HEK293 (cell line): ENCODE results near the gene FGD3.

Source experiments
- CTCF ChIA-PET: fragments of 350-600 bp; formaldehyde crosslinking; extraction: SDS; loops from one replicate; lab custom pipeline; 2021; ENCODE audit warnings: antibody characterized with exemption; lab: Yijun Ruan, JAX
- POLR2A ChIA-PET: fragments of 300-600 bp; formaldehyde crosslinking; extraction: SDS; loops from one replicate; lab custom pipeline; 2020; ENCODE audit warnings: antibody characterized with exemption, inconsistent platforms; lab: Yijun Ruan, JAX
- H3K27ac ChIP-seq: fragments of 200-500 bp; sonication (Bioruptor generic); 2 replicates; pipeline ENCODE4 v1.5.1; 2014; ENCODE audit warnings: low read depth, low read length, control low read depth, inconsistent platforms; ENCODE audit errors: extremely low read depth
- H3K36me3 ChIP-seq, 2 experiments: fragments of 200-500 bp in 1 of 2; sonication (Bioruptor generic) in 1 of 2; 1 replicate in 1 of 2; 2 replicates in 1 of 2; pipeline ENCODE4 v1.5.1; 2014 to 2017; ENCODE audit warnings: inconsistent platforms in 2 of 2, low read length in 2 of 2; ENCODE audit not compliant: control insufficient read depth in 2 of 2, insufficient read depth in 1 of 2
- H3K4me1 ChIP-seq: fragments of 200-500 bp; sonication (Bioruptor generic); 2 replicates; pipeline ENCODE4 v1.5.1; 2014; ENCODE audit warnings: mild to moderate bottlenecking, low read length, inconsistent platforms; ENCODE audit not compliant: control insufficient read depth, insufficient read depth
- H3K4me3 ChIP-seq: 2 replicates; pipeline ENCODE4 v1.5.1; 2011; ENCODE audit warnings: low read depth, mild to moderate bottlenecking, control low read depth, low read length, moderate library complexity
- H3K9me3 ChIP-seq: fragments of 200-500 bp; sonication (Bioruptor generic); 2 replicates; pipeline ENCODE4 v1.5.1; 2014; ENCODE audit warnings: low read depth, low read length, inconsistent platforms; ENCODE audit not compliant: control insufficient read depth, insufficient read depth
- OVOL3 ChIP-seq: fragments of 450-650 bp; formaldehyde crosslinking; IDR thresholded peaks from 2 replicates; pipeline ENCODE4 v1.5.1; 2016; ENCODE audit warnings: missing biosample characterization, missing genetic modification characterization
- SP3 ChIP-seq: fragments of 450-650 bp; formaldehyde crosslinking; IDR thresholded peaks from 2 replicates; pipeline ENCODE4 v1.5.1; 2016; ENCODE audit warnings: missing biosample characterization, missing genetic modification characterization
- TRIM28 ChIP-seq: IDR thresholded peaks from 2 replicates; pipeline ENCODE4 v1.6.1; 2011; ENCODE audit warnings: low read length, control low read depth, borderline replicate concordance
- ZBTB48 ChIP-seq: fragments of 450-650 bp; formaldehyde crosslinking; IDR thresholded peaks from 2 replicates; pipeline ENCODE4 v1.5.1; 2016; ENCODE audit warnings: missing biosample characterization, missing genetic modification characterization
- ZNF114 ChIP-seq: fragments of 450-650 bp; formaldehyde crosslinking; IDR thresholded peaks from 2 replicates; pipeline ENCODE4 v1.5.0; 2017; ENCODE audit warnings: missing biosample characterization, missing genetic modification characterization
- ZNF211 ChIP-seq: fragments of 450-650 bp; formaldehyde crosslinking; IDR thresholded peaks from 2 replicates; pipeline ENCODE4 v1.5.1; 2016; ENCODE audit warnings: low read depth, missing biosample characterization, missing genetic modification characterization
- ZNF248 ChIP-seq: fragments of 450-650 bp; formaldehyde crosslinking; IDR thresholded peaks from 2 replicates; pipeline ENCODE4 v1.5.1; 2017; ENCODE audit warnings: missing biosample characterization, missing genetic modification characterization
- ZNF391 ChIP-seq: fragments of 450-650 bp; formaldehyde crosslinking; IDR thresholded peaks from 2 replicates; pipeline ENCODE4 v1.5.1; 2016; ENCODE audit warnings: low read depth, missing biosample characterization, missing genetic modification characterization, borderline replicate concordance
- ZNF426 ChIP-seq: fragments of 450-650 bp; formaldehyde crosslinking; IDR thresholded peaks from 2 replicates; pipeline ENCODE4 v1.5.1; 2017; ENCODE audit warnings: missing biosample characterization, missing genetic modification characterization, mild to moderate bottlenecking, inconsistent platforms, moderate library complexity
- ZNF48 ChIP-seq: fragments of 450-650 bp; formaldehyde crosslinking; IDR thresholded peaks from 2 replicates; pipeline ENCODE4 v1.5.1; 2016; ENCODE audit warnings: missing biosample characterization, missing genetic modification characterization
- ZNF514 ChIP-seq: fragments of 450-650 bp; formaldehyde crosslinking; IDR thresholded peaks from 2 replicates; pipeline ENCODE4 v1.5.1; 2016; ENCODE audit warnings: missing biosample characterization, missing genetic modification characterization
- ZNF548 ChIP-seq: fragments of 450-650 bp; formaldehyde crosslinking; IDR thresholded peaks from 2 replicates; pipeline ENCODE4 v1.5.1; 2016; ENCODE audit warnings: missing biosample characterization, missing genetic modification characterization
- ZNF555 ChIP-seq: fragments of 450-650 bp; formaldehyde crosslinking; conservative IDR thresholded peaks from 2 replicates; pipeline ENCODE4 v1.5.1; 2017; ENCODE audit warnings: missing biosample characterization, mild to moderate bottlenecking, missing genetic modification characterization, inconsistent platforms
- ZNF623 ChIP-seq: fragments of 450-650 bp; formaldehyde crosslinking; IDR thresholded peaks from 2 replicates; pipeline ENCODE4 v1.5.1; 2016; ENCODE audit warnings: missing biosample characterization, missing genetic modification characterization
- ZNF747 ChIP-seq: fragments of 450-650 bp; formaldehyde crosslinking; IDR thresholded peaks from 2 replicates; pipeline ENCODE4 v1.5.1; 2016; ENCODE audit warnings: missing biosample characterization, missing genetic modification characterization
- TF ChIP-seq, protein P1 (sequence below): fragments of 450-650 bp; formaldehyde crosslinking; conservative IDR thresholded peaks from 2 replicates; pipeline ENCODE4 v1.5.1; 2016; ENCODE audit warnings: low read depth, missing biosample characterization, missing genetic modification characterization
- TF ChIP-seq, protein P2 (sequence below): fragments of 450-650 bp; formaldehyde crosslinking; IDR thresholded peaks from 2 replicates; pipeline ENCODE4 v1.5.1; 2016; ENCODE audit warnings: missing biosample characterization, missing genetic modification characterization
- TF ChIP-seq, protein P3 (sequence below): fragments of 450-650 bp; formaldehyde crosslinking; IDR thresholded peaks from 2 replicates; pipeline ENCODE4 v1.5.1; 2016; ENCODE audit warnings: missing biosample characterization, missing genetic modification characterization, borderline replicate concordance
- TF ChIP-seq, protein P4 (sequence below): fragments of 450-650 bp; formaldehyde crosslinking; IDR thresholded peaks from 2 replicates; pipeline ENCODE4 v1.5.1; 2016; ENCODE audit warnings: missing biosample characterization, missing genetic modification characterization

FGD3 gene

DNA sequence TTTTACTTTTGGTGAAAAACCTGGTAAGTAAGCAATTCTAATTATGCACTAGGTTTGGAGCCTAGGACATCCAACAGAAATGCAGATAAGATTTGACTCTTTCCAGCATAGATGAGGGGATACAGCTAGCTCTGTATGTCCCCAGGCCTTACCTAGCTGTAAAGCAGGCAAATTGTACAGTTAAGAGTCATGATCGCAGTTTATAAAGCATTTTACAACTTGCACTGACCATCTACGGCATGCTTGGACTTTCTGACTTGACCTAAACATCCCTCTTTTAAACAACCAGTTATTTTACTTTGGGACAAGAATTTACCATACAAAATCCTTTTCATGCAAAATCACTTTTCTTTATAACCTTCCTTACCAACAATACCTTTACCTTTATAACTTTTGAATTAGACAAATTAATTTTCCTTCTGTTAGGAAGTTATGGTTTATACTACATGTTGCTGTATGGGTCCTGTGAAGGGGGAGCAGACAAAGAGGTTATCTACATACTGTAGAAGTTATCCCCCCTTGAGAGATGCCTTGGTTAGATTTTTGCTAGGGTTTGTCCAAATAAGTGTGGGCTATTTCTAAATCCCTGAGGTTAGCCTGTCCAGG, 36.8 kb downstream of the FGD3 start (continued):
- TF ChIP-seq ZNF747 (tag by site-specific recombination) = no peak
- 0 out of 2 replicates have a peak, but pooled peaks have one; percentile 3 for TF ChIP-seq ZNF555 (tag by site-specific recombination)
- TF ChIP-seq, protein P1, sequence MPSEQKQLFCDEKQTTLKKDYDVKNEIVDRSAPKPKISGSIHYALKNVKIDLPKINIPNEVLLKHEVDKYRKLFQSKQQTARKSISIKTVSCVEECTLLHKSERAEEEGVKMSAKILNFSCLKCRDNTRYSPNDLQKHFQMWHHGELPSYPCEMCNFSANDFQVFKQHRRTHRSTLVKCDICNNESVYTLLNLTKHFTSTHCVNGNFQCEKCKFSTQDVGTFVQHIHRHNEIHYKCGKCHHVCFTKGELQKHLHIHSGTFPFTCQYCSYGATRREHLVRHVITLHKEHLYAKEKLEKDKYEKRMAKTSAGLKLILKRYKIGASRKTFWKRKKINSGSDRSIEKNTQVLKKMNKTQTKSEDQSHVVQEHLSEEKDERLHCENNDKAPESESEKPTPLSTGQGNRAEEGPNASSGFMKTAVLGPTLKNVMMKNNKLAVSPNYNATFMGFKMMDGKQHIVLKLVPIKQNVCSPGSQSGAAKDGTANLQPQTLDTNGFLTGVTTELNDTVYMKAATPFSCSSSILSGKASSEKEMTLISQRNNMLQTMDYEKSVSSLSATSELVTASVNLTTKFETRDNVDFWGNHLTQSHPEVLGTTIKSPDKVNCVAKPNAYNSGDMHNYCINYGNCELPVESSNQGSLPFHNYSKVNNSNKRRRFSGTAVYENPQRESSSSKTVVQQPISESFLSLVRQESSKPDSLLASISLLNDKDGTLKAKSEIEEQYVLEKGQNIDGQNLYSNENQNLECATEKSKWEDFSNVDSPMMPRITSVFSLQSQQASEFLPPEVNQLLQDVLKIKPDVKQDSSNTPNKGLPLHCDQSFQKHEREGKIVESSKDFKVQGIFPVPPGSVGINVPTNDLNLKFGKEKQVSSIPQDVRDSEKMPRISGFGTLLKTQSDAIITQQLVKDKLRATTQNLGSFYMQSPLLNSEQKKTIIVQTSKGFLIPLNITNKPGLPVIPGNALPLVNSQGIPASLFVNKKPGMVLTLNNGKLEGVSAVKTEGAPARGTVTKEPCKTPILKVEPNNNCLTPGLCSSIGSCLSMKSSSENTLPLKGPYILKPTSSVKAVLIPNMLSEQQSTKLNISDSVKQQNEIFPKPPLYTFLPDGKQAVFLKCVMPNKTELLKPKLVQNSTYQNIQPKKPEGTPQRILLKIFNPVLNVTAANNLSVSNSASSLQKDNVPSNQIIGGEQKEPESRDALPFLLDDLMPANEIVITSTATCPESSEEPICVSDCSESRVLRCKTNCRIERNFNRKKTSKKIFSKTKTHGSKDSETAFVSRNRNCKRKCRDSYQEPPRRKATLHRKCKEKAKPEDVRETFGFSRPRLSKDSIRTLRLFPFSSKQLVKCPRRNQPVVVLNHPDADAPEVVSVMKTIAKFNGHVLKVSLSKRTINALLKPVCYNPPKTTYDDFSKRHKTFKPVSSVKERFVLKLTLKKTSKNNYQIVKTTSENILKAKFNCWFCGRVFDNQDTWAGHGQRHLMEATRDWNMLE = peak; percentile 59

DNA sequence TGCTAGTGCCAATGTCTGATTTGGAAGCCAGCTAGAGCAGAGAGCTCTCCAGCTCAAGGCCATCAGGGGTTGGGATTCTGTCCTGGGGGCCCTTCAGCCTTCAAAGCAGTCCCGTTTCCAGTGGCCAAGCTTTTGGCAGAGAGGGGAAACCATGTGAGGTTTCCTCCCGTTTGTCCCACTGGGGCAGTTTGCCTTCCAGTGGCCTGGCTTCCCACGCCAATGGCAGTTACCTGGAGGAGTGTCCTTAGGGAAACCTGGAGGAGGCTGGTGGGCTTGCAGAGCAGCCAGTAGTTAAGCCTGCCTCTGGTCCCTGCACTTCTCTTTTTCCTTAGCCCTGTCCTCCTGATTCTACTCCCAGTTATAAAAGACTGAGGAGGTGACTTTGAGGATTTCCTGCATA, 37.7 kb downstream of the FGD3 start:
- TF ChIP-seq ZNF514 (tag by site-specific recombination) = no peak
- TF ChIP-seq ZNF248 (tag by site-specific recombination) = no peak
- TF ChIP-seq ZNF211 (tag by site-specific recombination) = no peak
- TF ChIP-seq TRIM28 = no peak
- no peak for TF ChIP-seq ZNF426
- TF ChIP-seq, protein P2, sequence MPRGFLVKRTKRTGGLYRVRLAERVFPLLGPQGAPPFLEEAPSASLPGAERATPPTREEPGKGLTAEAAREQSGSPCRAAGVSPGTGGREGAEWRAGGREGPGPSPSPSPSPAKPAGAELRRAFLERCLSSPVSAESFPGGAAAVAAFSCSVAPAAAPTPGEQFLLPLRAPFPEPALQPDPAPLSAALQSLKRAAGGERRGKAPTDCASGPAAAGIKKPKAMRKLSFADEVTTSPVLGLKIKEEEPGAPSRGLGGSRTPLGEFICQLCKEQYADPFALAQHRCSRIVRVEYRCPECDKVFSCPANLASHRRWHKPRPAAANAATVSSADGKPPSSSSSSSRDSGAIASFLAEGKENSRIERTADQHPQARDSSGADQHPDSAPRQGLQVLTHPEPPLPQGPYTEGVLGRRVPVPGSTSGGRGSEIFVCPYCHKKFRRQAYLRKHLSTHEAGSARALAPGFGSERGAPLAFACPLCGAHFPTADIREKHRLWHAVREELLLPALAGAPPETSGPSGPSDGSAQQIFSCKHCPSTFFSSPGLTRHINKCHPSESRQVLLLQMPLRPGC (tag by site-specific recombination) = no peak
- no peak for TF ChIP-seq ZBTB48 (tag by site-specific recombination)
- TF ChIP-seq, protein P3, sequence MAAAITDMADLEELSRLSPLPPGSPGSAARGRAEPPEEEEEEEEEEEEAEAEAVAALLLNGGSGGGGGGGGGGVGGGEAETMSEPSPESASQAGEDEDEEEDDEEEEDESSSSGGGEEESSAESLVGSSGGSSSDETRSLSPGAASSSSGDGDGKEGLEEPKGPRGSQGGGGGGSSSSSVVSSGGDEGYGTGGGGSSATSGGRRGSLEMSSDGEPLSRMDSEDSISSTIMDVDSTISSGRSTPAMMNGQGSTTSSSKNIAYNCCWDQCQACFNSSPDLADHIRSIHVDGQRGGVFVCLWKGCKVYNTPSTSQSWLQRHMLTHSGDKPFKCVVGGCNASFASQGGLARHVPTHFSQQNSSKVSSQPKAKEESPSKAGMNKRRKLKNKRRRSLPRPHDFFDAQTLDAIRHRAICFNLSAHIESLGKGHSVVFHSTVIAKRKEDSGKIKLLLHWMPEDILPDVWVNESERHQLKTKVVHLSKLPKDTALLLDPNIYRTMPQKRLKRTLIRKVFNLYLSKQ (tag by site-specific recombination) = no peak
- TF ChIP-seq OVOL3 (tag by site-specific recombination) = no peak
- TF ChIP-seq ZNF114 (tag by site-specific recombination) = no peak
- TF ChIP-seq ZNF48 (tag by site-specific recombination) = no peak
- no peak for TF ChIP-seq SP3
- TF ChIP-seq ZNF623 = no peak
- TF ChIP-seq ZNF391 (tag by site-specific recombination) = no peak
- no peak for TF ChIP-seq ZNF548 (tag by site-specific recombination)
- TF ChIP-seq, protein P4, sequence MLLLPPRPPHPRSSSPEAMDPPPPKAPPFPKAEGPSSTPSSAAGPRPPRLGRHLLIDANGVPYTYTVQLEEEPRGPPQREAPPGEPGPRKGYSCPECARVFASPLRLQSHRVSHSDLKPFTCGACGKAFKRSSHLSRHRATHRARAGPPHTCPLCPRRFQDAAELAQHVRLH (tag by site-specific recombination) = no peak
- TF ChIP-seq, all 188 proteins: peak for 0
- no peak overlapping the region for H3K4me3 ChIP-seq
- no peaks in the 10 kb centered on the region for H3K36me3 ChIP-seq
- no peaks in the 10 kb centered on the region for H3K9me3 ChIP-seq
- no peak overlapping the region for H3K27ac ChIP-seq
- H3K4me1 ChIP-seq = no peaks in the 10 kb centered on the region
- ChIA-PET POLR2A (no interaction called here), CTCF (interaction anchor here (0.7 to 3.2 kb wide), 3 partner anchors 18 to 400 kb away, joined by 3 to 14 read pairs (median 3); no protein-coding TSS in a partner anchor)
